Common myeloid progenitor, CD34-positive (primary cell): Measurements from ENCODE around the gene INHBA.
A peak's percentile ranks its signal among the peaks of the same experiment; 100 is the strongest.

Experiments
- CTCF ChIA-PET: fragments of 350-600 bp; sonication (Branson Sonifier 250); formaldehyde crosslinking; loops from one replicate; lab custom pipeline; 2021; ENCODE audit warnings: antibody characterized with exemption; lab: Charles Lee
- POLR2A ChIA-PET: fragments of 350-600 bp; sonication (Branson Sonifier 250); formaldehyde crosslinking; loops from one replicate; lab custom pipeline; 2021; ENCODE audit warnings: antibody characterized with exemption; lab: Charles Lee
- DNase-seq, 3 donors: peaks; one replicate each; pipeline versions ENCODE4 v3.0.0 to v3.0.0-alpha.2; 2013
- H3K27ac ChIP-seq, 2 experiments: 1 replicate in 1 of 2; 2 replicates in 1 of 2; pipeline ENCODE4 v1.7.0; 2013; ENCODE audit warnings: inconsistent platforms in 2 of 2, low read length in 2 of 2, mild to moderate bottlenecking in 2 of 2, low read depth in 1 of 2, moderate library complexity in 1 of 2; ENCODE audit not compliant: severe bottlenecking in 2 of 2, insufficient read depth in 1 of 2, poor library complexity in 1 of 2
- H3K27me3 ChIP-seq, 5 experiments: replicated peaks in 2 of 5; 1 replicate in 3 of 5; 2 replicates in 2 of 5; pipeline versions ENCODE4 v1.6.1 to v1.7.0; 2013; ENCODE audit warnings: low read length in 4 of 5, mild to moderate bottlenecking in 2 of 5, moderate library complexity in 2 of 5, inconsistent platforms in 1 of 5; ENCODE audit not compliant: insufficient read depth in 5 of 5, control insufficient read depth in 4 of 5
- H3K36me3 ChIP-seq, 4 experiments: 1 replicate in 2 of 4; 2 replicates in 2 of 4; pipeline versions ENCODE4 v1.6.1 to v1.7.0; 2013; ENCODE audit warnings: low read length in 3 of 4, control low read depth in 1 of 4, mild to moderate bottlenecking in 1 of 4; ENCODE audit not compliant: control insufficient read depth in 4 of 4, insufficient read depth in 4 of 4
- H3K4me1 ChIP-seq, 4 experiments: 1 replicate in 3 of 4; 2 replicates in 1 of 4; pipeline versions ENCODE4 v1.6.1 to v1.7.1; 2013; ENCODE audit warnings: low read length in 3 of 4, mild to moderate bottlenecking in 3 of 4, control low read depth in 1 of 4, inconsistent platforms in 1 of 4, moderate library complexity in 1 of 4; ENCODE audit not compliant: control insufficient read depth in 4 of 4, insufficient read depth in 4 of 4; ENCODE audit errors: control extremely low read depth in 1 of 4
- H3K4me3 ChIP-seq, 7 experiments: 1 replicate in 4 of 7; 2 replicates in 3 of 7; pipeline versions ENCODE4 v1.5.1 to v1.7.0; 2013; ENCODE audit warnings: mild to moderate bottlenecking in 7 of 7, low read length in 6 of 7, moderate library complexity in 6 of 7, inconsistent platforms in 2 of 7, low read depth in 2 of 7, control low read depth in 1 of 7; ENCODE audit not compliant: insufficient read depth in 4 of 7, control insufficient read depth in 1 of 7; ENCODE audit errors: extremely low read depth in 1 of 7
- H3K9me3 ChIP-seq, 5 experiments: 1 replicate in 4 of 5; 2 replicates in 1 of 5; pipeline versions ENCODE4 v1.6.1 to v1.7.1; 2013; ENCODE audit warnings: low read length in 4 of 5, mild to moderate bottlenecking in 2 of 5, inconsistent platforms in 1 of 5, low read depth in 1 of 5, moderate library complexity in 1 of 5; ENCODE audit not compliant: control insufficient read depth in 4 of 5, insufficient read depth in 2 of 5; ENCODE audit errors: control extremely low read depth in 1 of 5
- WGBS: methylation state at CpG from one replicate; pipeline ENCODE4 v1.1.5; 2013; ENCODE audit not compliant: insufficient coverage; 5-methylcytosine and 5-hydroxymethylcytosine counted together

Gene INHBA

DNA sequence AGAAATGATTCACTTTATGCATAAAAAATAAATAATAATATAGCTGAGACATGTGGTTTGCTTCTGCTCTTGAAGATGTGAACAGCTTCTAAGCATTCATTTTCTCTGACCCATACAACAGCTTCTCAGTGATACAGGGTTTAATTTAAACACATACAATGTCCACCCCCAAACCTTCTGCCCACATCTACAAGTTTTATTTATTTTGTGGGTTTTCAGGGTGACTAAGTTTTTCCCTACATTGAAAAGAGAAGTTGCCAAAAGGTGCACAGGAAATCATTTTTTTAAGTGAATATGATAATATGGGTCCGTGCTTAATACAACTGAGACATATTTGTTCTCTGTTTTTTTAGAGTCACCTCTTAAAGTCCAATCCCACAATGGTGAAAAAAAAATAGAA, 17.2 kb downstream of the INHBA start:
- H3K9me3 ChIP-seq: no peaks in the 10 kb centered on the region
- CTCF ChIA-PET: interaction anchor here (0.6 to 2.1 kb wide), 2 partner anchors 11 to 66 kb away, joined by 3 to 9 read pairs; no protein-coding TSS in a partner anchor
- WGBS: no CpG with 5 or more reads among the region's 1 CpG
- no peak overlapping the region for H3K4me3 ChIP-seq
- no peak overlapping the region for H3K27ac ChIP-seq
- H3K4me1 ChIP-seq: peaks cover 5 to 41% (median 16%) of the 10 kb centered on the region in 4 experiments
- DNase-seq: peak; percentile 55 to 92 (median 92)
- no peaks in the 10 kb centered on the region for H3K36me3 ChIP-seq
- no peaks in the 10 kb centered on the region for H3K27me3 ChIP-seq
- POLR2A ChIA-PET: no interaction called here

DNA sequence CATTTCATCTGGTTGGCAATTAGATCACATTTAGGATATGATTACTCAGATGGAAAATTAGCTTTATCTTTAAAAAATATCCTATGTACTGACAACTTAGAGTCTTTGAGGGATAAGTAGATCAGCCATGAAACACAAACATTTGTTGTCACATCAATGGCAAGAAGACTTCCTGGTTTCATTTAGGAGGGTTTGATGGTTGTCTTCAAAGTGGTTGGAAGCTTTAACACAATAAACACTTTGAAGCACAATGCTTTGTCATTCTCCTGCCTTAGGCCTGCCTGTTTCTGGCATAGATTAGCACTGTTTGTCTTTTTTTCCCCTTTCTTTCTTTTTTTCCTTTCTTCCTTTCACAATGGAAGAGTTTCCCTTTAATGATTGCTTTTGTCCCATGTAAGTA, 20.5 kb downstream of the INHBA start:
- no peaks in the 10 kb centered on the region for H3K27me3 ChIP-seq
- DNase-seq: no peak
- H3K4me1 ChIP-seq: peaks cover 5 to 27% (median 13%) of the 10 kb centered on the region in 4 experiments
- POLR2A ChIA-PET: no interaction called here
- no peaks in the 10 kb centered on the region for H3K36me3 ChIP-seq
- H3K27ac ChIP-seq: no peak overlapping the region
- CTCF ChIA-PET: interaction anchor here (1.3 kb wide), 1 partner anchor 14 kb away, joined by 4 read pairs; no protein-coding TSS in a partner anchor
- no peak overlapping the region for H3K4me3 ChIP-seq
- H3K9me3 ChIP-seq: no peaks in the 10 kb centered on the region

GRCh38 chr7:41679566-41679965, 23.3 kb downstream of the INHBA start:
- CTCF ChIA-PET: no interaction called here

DNA sequence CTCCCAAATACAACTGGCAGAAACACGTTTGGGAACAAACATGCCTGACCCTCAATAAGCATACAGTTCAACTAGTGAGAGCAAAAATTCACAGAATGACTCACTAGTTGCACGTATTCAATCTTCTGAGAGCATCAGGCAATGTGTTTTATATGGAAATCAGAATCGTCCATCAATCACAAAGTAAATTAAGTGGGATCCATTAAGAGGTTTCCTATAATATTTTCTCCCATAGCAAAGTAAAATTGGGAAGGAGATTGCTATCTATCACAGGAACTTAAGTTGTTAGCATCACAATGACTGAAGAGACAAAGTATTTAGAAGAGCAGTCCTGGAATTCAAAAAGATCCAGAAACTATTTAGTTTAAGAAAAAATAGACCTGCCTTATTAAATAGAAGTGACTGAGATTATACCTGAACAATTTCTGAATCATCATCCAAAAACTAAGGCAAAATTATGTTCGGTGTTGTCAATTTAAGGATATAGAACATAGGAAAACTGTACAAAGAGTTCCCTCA, 28.3 kb downstream of the INHBA start:
- POLR2A ChIA-PET: no interaction called here
- no CpG with 5 or more reads among the region's 4 CpGs for WGBS
- Histone ChIP-seq H3K27ac (no peak overlapping the region), H3K36me3 (no peaks in the 10 kb centered on the region), H3K27me3 (no peaks in the 10 kb centered on the region), H3K4me1 (no peaks in the 10 kb centered on the region), H3K4me3 (no peak overlapping the region), H3K9me3 (no peaks in the 10 kb centered on the region)
- DNase-seq: no peak
- CTCF ChIA-PET: no interaction called here

More at GRCh38 chr7:41679566-41679965, 23.3 kb downstream of the INHBA start:
- Histone ChIP-seq H3K4me1 (peaks cover 0 to 6% (median under 1%) of the 10 kb centered on the region in 4 experiments), H3K36me3 (no peaks in the 10 kb centered on the region), H3K27ac (no peak overlapping the region), H3K4me3 (no peak overlapping the region), H3K27me3 (no peaks in the 10 kb centered on the region), H3K9me3 (no peaks in the 10 kb centered on the region)
- no CpG with 5 or more reads among the region's 2 CpGs for WGBS
- POLR2A ChIA-PET: no interaction called here
- DNase-seq: no peak

DNA sequence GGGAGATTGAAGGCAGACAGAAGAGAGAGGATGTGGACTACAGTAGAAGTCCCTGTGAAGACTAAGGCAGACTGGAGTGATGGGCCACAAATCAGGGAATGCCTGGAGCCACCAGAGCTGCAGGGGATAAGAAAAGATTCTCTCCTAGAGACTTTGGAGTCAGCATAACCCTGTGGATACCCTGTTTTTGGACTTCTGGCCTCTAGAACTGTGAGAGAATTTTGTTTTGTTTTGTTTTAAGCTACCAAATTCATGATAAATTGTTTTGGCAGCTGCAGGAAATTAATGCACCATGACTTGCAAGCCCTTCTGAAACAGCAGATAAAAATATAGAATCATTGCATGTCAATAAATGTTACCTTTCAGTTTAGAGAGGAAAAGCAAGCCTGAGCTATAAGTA, 41.3 kb downstream of the INHBA start:
- Histone ChIP-seq H3K36me3 (no peaks in the 10 kb centered on the region), H3K4me1 (peaks cover 2 to 19% (median 6%) of the 10 kb centered on the region in 4 experiments), H3K27me3 (no peaks in the 10 kb centered on the region), H3K4me3 (no peak overlapping the region), H3K9me3 (no peaks in the 10 kb centered on the region), H3K27ac (no peak overlapping the region)
- ChIA-PET CTCF (interaction anchor here (1.0 kb wide), 1 partner anchor 38 kb away, joined by 3 read pairs; no protein-coding TSS in a partner anchor), POLR2A (no interaction called here)
- peak in 2 of 3 donors; percentile 17 to 34 for DNase-seq

- DNase-seq: no peak
- no CpG with 5 or more reads among the region's 3 CpGs for WGBS
- Histone ChIP-seq H3K36me3 (no peaks in the 10 kb centered on the region), H3K27ac (no peak overlapping the region), H3K4me3 (no peak overlapping the region), H3K9me3 (no peaks in the 10 kb centered on the region), H3K4me1 (peaks cover 3 to 29% (median 13%) of the 10 kb centered on the region in 4 experiments), H3K27me3 (no peaks in the 10 kb centered on the region)
- POLR2A ChIA-PET: no interaction called here
- CTCF ChIA-PET: no interaction called here
Observed at GRCh38 chr7:41659539-41659938, 43.4 kb downstream of the INHBA start.

GRCh38 chr7:41656366-41656765, 46.5 kb downstream of the INHBA start:
- H3K9me3 ChIP-seq: no peaks in the 10 kb centered on the region
- ChIA-PET CTCF (interaction anchor here (1.1 to 1.5 kb wide), 2 partner anchors 11 to 48 kb away, joined by 3 to 4 read pairs; no protein-coding TSS in a partner anchor), POLR2A (no interaction called here)
- peak overlapping the region in 2 of 7 experiments; percentile 19 to 30 for H3K4me3 ChIP-seq
- WGBS: 0% methylated on average over 4 of the region's 4 CpGs
- peaks cover 0 to 21% (median 10%) of the 10 kb centered on the region in 4 experiments for H3K4me1 ChIP-seq
- peak; percentile 76 to 96 (median 90) for DNase-seq
- H3K27me3 ChIP-seq: no peaks in the 10 kb centered on the region
- peak overlapping the region in 1 of 2 experiments; percentile 11 for H3K27ac ChIP-seq
- H3K36me3 ChIP-seq: no peaks in the 10 kb centered on the region
